Kidney epithelial cell (primary cell): ENCODE measurements around the gene FTO. TPM values are rescaled to one million over a fixed set of nuclear protein-coding genes. Genes with fewer than 3 reads are reported as not detected.

ENCODE experiments used
- DNase-seq: peaks from one replicate; pipeline ENCODE4 v3.0.0-alpha.2; 2010; ENCODE audit warnings: low read depth
- H3K27me3 ChIP-seq: 2 replicates; pipeline ENCODE4 v1.6.0; 2011; ENCODE audit warnings: low read length; ENCODE audit not compliant: control insufficient read depth, insufficient read depth
- H3K36me3 ChIP-seq: 2 replicates; pipeline ENCODE4 v1.5.1; 2011; ENCODE audit warnings: low read length; ENCODE audit not compliant: control insufficient read depth, insufficient read depth
- H3K4me3 ChIP-seq: 2 replicates; pipeline ENCODE4 v1.5.1; 2011; ENCODE audit warnings: low read depth, mild to moderate bottlenecking, control low read depth, low read length
- CTCF ChIP-seq: IDR thresholded peaks from 2 replicates; pipeline ENCODE4 v1.5.1; 2011; ENCODE audit warnings: mild to moderate bottlenecking, moderate library complexity, low read length, control low read depth, inconsistent platforms; ENCODE audit not compliant: insufficient read depth, poor library complexity, severe bottlenecking
- total RNA-seq: library from RNA; depleted of rRNA; stranded (reverse); fragments of >200 nt; gene quantifications from 2 replicates; pipeline ENCODE4 v1.2.3, GENCODE V29; 2015

FTO gene
- total RNA-seq, 1 donor from 2014 or later, result 66.9 TPM

DNA sequence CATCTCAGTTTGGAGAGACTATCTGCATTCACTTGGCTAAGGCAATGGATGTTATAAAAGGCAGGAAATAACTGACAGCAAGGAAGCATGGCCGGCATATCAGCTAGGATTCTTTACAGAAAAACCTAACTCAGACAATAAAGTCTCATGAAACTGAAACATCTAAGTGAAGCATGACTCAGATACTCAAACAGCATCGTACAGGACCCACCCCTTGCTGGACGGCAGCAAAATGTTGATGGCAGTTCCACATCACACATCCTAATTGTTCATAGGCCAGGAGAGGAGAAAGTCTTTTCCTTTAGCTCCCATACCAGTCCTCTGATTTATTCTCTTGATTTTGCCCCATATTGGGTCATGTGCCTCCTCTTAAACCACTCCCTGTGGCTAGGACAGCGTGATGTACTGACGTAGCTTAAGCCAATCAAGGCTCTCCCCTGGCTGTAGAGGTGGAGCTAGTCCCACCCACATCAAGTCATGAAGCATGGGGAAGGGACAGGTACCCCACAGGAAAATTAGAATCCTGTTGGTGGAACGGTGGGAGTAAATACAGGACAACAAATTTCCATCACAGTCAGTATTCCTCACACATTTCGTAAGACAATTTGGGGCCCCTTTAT lies 403.7 kb downstream of the FTO start:
- no peaks in the 10 kb centered on the region for H3K36me3 ChIP-seq
- H3K27me3 ChIP-seq, result no peaks in the 10 kb centered on the region
- TF ChIP-seq CTCF, result no peak
- no peak for DNase-seq
- no peak overlapping the region for H3K4me3 ChIP-seq

DNA sequence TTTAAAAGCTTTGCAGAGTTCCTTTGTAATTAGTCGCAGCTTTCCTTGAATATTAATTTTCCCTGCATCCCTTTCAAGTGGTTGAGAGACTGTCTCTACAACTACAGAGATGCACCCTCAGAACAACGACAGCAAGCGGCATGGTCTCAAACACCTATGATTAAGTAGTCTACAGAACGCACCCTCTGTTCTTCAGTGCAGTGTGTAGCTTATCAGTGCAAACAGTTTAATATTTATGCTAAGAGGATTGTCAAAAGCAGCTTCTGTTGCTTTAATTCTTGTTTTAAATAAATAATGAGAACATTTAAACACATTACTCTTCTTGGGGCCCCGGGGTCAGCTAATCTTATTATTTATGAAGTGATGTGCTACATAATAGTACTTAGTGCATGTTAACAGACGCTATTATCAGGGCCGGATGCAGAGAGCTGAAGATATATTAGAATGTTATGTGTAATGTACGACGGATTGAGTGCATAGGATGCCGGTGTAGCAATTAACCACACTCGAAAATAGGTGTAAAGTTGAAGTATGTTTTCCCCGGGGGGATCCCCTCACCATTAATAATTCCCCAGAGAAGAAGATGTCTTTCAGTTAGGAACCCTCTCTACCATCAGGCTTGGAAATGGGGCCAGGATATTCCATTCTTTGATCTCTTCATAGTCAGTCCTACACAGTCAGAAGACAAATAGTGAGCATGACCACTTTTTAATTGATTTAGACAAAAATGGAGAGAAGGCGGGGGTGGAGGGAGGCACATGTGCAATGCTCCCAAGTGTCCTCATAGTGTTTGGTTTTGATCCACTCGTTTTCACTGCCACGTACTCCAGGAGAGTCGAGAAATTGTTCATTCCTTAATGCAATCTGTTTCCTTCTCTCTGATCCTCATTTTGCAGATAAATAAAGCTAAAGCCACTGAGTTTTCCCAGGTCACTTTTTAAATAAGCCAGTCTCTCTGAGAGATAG lies 406.3 kb downstream of the FTO start:
- Histone ChIP-seq H3K36me3 (no peaks in the 10 kb centered on the region), H3K4me3 (no peak overlapping the region), H3K27me3 (no peaks in the 10 kb centered on the region)
- no peak for TF ChIP-seq CTCF
- DNase-seq, result no peak

GRCh38 chr16:54112451-54113206 lies 408.7 kb downstream of the FTO start:
- TF ChIP-seq CTCF, result no peak
- DNase-seq, result no peak
- H3K36me3 ChIP-seq, result no peaks in the 10 kb centered on the region
- H3K27me3 ChIP-seq, result no peaks in the 10 kb centered on the region
- H3K4me3 ChIP-seq, result no peak overlapping the region

DNA sequence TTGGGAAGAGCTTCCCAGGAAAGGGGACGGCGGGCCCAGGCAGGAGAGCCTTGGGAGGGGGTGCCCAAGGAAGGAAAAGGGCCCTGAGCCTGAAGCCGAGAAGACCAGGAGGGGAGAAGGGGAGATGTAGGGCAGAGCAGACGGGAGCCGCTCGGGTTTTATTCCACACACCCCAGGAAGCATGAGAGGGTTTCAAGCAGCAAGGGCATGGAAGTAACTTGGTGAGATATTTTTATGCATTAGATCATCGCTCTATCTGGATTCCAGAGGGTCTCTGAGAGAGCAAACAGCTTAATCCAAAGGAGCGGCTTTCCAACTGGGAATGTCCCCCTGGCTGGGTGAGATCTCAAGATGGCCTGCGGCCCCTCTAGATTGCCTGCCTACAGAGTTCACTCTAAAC lies 411.6 kb downstream of the FTO start:
- TF ChIP-seq CTCF, result no peak
- Histone ChIP-seq H3K36me3 (no peaks in the 10 kb centered on the region), H3K27me3 (no peaks in the 10 kb centered on the region), H3K4me3 (no peak overlapping the region)
- DNase-seq, result no peak

- H3K4me3 ChIP-seq, result no peak overlapping the region
- no peak for DNase-seq
- H3K27me3 ChIP-seq, result no peaks in the 10 kb centered on the region
- TF ChIP-seq CTCF, result no peak
- no peaks in the 10 kb centered on the region for H3K36me3 ChIP-seq
Measured at GRCh38 chr16:54116124-54116655, 412.2 kb downstream of the FTO start.
